Measurements from ENCODE around the gene MYL7. TPM values are rescaled to one million over a fixed set of nuclear protein-coding genes. Genes with fewer than 3 reads are reported as not detected.

Gene MYL7
- total RNA-seq, 1 experiment from 2014 or later = not detected

DNA sequence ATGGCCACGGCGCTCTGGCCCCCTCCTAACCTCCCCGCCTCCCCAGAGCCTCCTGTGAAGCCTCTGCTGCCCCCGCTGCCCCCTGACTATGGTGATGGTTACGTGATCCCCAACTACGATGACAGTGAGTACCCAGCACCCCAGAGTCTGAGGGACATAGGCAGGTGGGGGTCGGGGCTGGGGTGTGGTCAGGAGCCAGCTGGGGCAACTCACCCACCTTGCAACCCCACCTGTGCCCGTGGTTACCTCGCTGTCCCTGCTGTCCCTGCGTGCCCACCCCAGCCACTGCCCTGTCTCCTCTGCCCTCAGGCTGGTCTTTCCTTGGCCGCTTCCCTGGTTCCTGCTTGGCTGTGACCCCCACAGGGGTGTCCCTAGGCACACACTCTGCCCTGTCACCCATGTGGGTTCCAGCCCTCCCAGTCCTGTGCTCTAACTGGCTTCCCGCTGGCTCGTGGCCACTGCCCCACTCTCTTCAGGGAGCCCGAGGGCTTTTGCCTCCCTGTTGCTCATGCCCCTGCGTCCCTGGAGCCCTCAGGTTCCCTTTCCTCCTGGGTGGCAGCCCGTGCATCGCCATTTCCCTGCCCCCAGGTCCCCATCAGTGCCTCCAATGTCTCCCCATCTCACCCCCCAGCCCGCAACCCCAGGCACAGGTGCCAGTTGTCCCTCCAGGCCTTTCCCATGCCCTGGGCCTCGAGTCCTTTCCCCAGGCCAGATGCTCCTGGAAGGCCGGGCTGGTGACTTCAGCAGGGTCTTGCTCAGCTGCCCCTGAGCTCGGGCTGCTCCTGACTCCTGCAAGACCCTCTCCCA is 33.0 kb downstream of the MYL7 start:
- in situ Hi-C loops (cut with HindIII; ENCODE audit: low pct_unique_long_range_greater_than_20kb, low sequenced_read_pairs) (no loop called here), intact Hi-C loops (cut with micrococcal nuclease; ENCODE audit: unreplicated experiment) (no loop called here)
- H3K27ac ChIP-seq (ENCODE audit: low read length) = no peak overlapping the region
- TF ChIP-seq, protein P1, sequence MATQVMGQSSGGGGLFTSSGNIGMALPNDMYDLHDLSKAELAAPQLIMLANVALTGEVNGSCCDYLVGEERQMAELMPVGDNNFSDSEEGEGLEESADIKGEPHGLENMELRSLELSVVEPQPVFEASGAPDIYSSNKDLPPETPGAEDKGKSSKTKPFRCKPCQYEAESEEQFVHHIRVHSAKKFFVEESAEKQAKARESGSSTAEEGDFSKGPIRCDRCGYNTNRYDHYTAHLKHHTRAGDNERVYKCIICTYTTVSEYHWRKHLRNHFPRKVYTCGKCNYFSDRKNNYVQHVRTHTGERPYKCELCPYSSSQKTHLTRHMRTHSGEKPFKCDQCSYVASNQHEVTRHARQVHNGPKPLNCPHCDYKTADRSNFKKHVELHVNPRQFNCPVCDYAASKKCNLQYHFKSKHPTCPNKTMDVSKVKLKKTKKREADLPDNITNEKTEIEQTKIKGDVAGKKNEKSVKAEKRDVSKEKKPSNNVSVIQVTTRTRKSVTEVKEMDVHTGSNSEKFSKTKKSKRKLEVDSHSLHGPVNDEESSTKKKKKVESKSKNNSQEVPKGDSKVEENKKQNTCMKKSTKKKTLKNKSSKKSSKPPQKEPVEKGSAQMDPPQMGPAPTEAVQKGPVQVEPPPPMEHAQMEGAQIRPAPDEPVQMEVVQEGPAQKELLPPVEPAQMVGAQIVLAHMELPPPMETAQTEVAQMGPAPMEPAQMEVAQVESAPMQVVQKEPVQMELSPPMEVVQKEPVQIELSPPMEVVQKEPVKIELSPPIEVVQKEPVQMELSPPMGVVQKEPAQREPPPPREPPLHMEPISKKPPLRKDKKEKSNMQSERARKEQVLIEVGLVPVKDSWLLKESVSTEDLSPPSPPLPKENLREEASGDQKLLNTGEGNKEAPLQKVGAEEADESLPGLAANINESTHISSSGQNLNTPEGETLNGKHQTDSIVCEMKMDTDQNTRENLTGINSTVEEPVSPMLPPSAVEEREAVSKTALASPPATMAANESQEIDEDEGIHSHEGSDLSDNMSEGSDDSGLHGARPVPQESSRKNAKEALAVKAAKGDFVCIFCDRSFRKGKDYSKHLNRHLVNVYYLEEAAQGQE (IDR thresholded peaks at IDR 0.05; ENCODE audit: insufficient read depth in 1 of 2, low read depth in 2 of 2, low read length in 1 of 2) = no peak
- TF ChIP-seq, protein P2, sequence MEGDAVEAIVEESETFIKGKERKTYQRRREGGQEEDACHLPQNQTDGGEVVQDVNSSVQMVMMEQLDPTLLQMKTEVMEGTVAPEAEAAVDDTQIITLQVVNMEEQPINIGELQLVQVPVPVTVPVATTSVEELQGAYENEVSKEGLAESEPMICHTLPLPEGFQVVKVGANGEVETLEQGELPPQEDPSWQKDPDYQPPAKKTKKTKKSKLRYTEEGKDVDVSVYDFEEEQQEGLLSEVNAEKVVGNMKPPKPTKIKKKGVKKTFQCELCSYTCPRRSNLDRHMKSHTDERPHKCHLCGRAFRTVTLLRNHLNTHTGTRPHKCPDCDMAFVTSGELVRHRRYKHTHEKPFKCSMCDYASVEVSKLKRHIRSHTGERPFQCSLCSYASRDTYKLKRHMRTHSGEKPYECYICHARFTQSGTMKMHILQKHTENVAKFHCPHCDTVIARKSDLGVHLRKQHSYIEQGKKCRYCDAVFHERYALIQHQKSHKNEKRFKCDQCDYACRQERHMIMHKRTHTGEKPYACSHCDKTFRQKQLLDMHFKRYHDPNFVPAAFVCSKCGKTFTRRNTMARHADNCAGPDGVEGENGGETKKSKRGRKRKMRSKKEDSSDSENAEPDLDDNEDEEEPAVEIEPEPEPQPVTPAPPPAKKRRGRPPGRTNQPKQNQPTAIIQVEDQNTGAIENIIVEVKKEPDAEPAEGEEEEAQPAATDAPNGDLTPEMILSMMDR (IDR thresholded peaks at IDR 0.05) = no peak
- H3K27me3 ChIP-seq (ENCODE audit: control insufficient read depth, insufficient read depth, low read length) = no peaks in the 10 kb centered on the region
- no peak overlapping the region for H3K4me3 ChIP-seq (ENCODE audit: low read depth in 2 of 2, low read length in 2 of 2)
- POLR2A ChIA-PET = no interaction called here
- H3K4me1 ChIP-seq (ENCODE audit: control insufficient read depth, insufficient read depth, low read length) = no peaks in the 10 kb centered on the region; the same call in 1 of the 2 replicates
- no TSS peak for BruUV-seq (replicated peaks)
- DNase-seq (ENCODE audit: low read depth, low spot score) (no peak), ATAC-seq (no peak)
- no peaks in the 10 kb centered on the region for H3K9me3 ChIP-seq (ENCODE audit: control insufficient read depth, insufficient read depth, low read depth, low read length)
- CTCF ChIA-PET = no interaction called here
- H3K36me3 ChIP-seq (ENCODE audit: control insufficient read depth, insufficient read depth, low read length) = no peaks in the 10 kb centered on the region

DNA sequence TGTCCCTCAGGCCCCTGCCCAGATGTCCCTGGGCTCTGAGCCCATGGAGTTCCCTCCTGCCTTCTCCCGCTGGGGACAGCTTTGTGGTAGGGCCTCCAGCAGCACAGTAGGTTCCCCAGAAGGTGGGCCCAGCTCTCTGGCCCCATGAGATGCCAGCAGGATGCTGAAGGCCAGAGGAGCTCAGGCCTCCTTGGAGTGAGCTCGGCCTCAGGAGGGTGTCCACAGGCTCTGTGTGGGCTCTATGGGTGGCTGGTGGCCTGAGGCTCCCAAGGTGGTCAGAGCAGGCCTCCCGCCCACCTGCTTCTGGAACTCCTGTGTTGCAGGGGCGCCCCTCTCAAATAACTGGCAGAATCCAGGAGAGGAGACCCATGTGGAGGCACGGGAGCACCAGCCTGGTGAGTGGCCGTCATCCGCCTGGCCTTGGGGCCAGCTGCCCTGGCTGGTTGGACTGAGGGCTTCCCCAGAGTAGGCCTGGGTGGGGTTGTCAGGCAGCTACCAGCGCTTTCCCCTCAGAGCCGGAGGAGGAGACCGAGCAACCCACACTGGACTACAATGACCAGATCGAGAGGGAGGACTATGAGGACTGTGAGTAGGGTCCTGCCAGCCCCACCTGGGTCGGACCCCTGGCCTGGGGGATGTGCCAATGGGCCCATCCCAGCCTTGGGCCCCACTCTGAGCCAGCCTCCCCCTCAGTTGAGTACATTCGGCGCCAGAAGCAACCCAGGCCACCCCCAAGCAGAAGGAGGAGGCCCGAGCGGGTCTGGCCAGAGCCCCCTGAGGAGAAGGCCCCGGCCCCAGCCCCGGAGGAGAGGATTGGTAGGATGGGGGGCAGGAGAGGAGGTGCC is 33.8 kb downstream of the MYL7 start:
- Histone ChIP-seq H3K9me3 (ENCODE audit: control insufficient read depth, insufficient read depth, low read depth, low read length) (no peaks in the 10 kb centered on the region), H3K36me3 (ENCODE audit: control insufficient read depth, insufficient read depth, low read length) (no peaks in the 10 kb centered on the region), H3K4me1 (ENCODE audit: control insufficient read depth, insufficient read depth, low read length) (no peaks in the 10 kb centered on the region), H3K4me3 (ENCODE audit: low read depth in 2 of 2, low read length in 2 of 2) (no peak overlapping the region), H3K27me3 (ENCODE audit: control insufficient read depth, insufficient read depth, low read length) (no peaks in the 10 kb centered on the region), H3K27ac (ENCODE audit: low read length) (no peak overlapping the region)
- ChIA-PET POLR2A (no interaction called here), CTCF (no interaction called here)
- in situ Hi-C loops (cut with HindIII; ENCODE audit: low pct_unique_long_range_greater_than_20kb, low sequenced_read_pairs) = no loop called here
- intact Hi-C loops (cut with micrococcal nuclease; ENCODE audit: unreplicated experiment) = no loop called here
- ATAC-seq (no peak), DNase-seq (ENCODE audit: low read depth, low spot score) (no peak)
- no TSS peak for BruUV-seq (replicated peaks)
- TF ChIP-seq SIN3A (IDR thresholded peaks at IDR 0.05; ENCODE audit: borderline replicate concordance, insufficient read depth, low read depth, low read length) (no peak), TCF7L2 (IDR thresholded peaks at IDR 0.05; ENCODE audit: low read depth, low read length) (no peak)
- TF ChIP-seq, protein P1 (IDR thresholded peaks at IDR 0.05; ENCODE audit: insufficient read depth in 1 of 2, low read depth in 2 of 2, low read length in 1 of 2) = no peak
- TF ChIP-seq, protein P2 (IDR thresholded peaks at IDR 0.05) = no peak

All from Panc1 (cell line).